OCI-LY7 (cell line): ENCODE data around the gene PIK3R1.

Experiments used
- EZH2phosphoT487 ChIP-seq: fragments of 200-600 bp; sonication (generic); IDR thresholded peaks from 2 replicates; pipeline ENCODE4 v1.6.1; 2018; ENCODE audit warnings: low read depth, borderline replicate concordance, mild to moderate bottlenecking, mixed run types, antibody characterized with exemption, low read length, moderate library complexity, mixed read lengths
- TF ChIP-seq, protein P1 (sequence below): fragments of 200-600 bp; sonication (generic); conservative IDR thresholded peaks from 2 replicates; pipeline ENCODE4 v1.5.1; 2014; ENCODE audit warnings: mild to moderate bottlenecking, antibody characterized with exemption, low read length, moderate library complexity, mixed read lengths

DNA sequence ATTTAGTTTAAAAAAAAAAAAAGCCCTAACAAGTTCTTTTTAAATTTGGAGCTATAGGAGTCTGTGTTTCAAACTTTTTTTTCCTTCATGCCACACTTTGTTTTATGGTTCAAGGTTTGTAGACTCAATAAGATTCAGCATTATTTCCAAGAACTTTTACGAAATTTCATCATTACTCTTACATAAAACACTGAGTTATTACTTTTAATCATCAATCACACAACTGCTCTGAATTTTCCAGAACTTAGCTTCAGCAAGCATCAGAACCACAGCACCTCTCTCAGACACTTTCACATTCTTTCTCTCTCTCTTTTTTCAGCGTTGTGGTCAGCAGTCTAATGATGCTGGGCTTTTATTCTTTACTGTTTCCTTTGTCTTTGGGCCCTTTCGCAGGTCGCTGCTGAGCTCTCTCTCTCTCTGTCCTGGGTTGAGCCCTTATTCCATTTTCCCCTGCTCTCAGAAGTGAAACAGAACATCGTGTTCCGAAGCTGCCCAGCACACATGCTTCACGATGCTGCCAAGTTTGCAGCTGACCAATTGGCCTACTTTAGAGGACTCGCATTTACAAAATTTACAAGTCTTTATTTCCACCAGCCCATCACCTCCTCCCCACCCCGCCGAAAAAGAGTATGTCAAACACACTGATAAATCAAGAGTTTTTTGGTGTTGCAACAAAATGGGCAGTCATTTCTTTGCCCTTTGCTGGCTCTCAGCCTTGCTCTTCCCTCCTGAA lies 44.6 kb upstream of the PIK3R1 start:
- TF ChIP-seq, protein P1, sequence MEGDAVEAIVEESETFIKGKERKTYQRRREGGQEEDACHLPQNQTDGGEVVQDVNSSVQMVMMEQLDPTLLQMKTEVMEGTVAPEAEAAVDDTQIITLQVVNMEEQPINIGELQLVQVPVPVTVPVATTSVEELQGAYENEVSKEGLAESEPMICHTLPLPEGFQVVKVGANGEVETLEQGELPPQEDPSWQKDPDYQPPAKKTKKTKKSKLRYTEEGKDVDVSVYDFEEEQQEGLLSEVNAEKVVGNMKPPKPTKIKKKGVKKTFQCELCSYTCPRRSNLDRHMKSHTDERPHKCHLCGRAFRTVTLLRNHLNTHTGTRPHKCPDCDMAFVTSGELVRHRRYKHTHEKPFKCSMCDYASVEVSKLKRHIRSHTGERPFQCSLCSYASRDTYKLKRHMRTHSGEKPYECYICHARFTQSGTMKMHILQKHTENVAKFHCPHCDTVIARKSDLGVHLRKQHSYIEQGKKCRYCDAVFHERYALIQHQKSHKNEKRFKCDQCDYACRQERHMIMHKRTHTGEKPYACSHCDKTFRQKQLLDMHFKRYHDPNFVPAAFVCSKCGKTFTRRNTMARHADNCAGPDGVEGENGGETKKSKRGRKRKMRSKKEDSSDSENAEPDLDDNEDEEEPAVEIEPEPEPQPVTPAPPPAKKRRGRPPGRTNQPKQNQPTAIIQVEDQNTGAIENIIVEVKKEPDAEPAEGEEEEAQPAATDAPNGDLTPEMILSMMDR: no peak
- no peak for TF ChIP-seq EZH2phosphoT487
